A673 (cell line): ENCODE results near the gene LINGO1.

Experiments
- CTCF ChIP-seq: fragments of 300-800, 200-600 bp; sonication (generic); conservative IDR thresholded peaks from 2 replicates; pipeline ENCODE4 v1.5.1; 2017; ENCODE audit warnings: low read depth, mild to moderate bottlenecking, antibody characterized with exemption, low read length, moderate library complexity, mixed read lengths
- EZH2 ChIP-seq: fragments of 200-600 bp; sonication (generic); IDR thresholded peaks from 2 replicates; pipeline ENCODE4 v1.6.1; 2017; ENCODE audit warnings: borderline replicate concordance, low read depth, mild to moderate bottlenecking, mixed read lengths, antibody characterized with exemption, low read length; ENCODE audit not compliant: poor library complexity, severe bottlenecking

GRCh38 chr15:77646104-77646694, 13.5 kb upstream of the LINGO1 start:
- TF ChIP-seq CTCF: no peak
- no peak for TF ChIP-seq EZH2
